Lung (tissue), 12 donors: ENCODE measurements around the gene CD24. TPM values are rescaled to one million over a fixed set of nuclear protein-coding genes. Genes with fewer than 3 reads are reported as not detected.

Experiments
- ATAC-seq: fragments of 200-7000 bp; cut with Tn5 transposase; one replicate; pipeline ENCODE4 v1.9.1; 2020; ENCODE audit warnings: moderate number of reproducible peaks; ENCODE audit not compliant: insufficient read depth, low FRiP score
- DNase-seq, 3 donors: peaks; one replicate each; pipeline ENCODE4 v3.0.0-alpha.2; 2013 to 2017
- H3K27ac ChIP-seq, 2 donors: one replicate each; pipeline ENCODE4 v1.5.1; 2013; ENCODE audit warnings: mild to moderate bottlenecking in 2 of 2, moderate library complexity in 2 of 2, control low read depth in 1 of 2, inconsistent platforms in 1 of 2, low read depth in 1 of 2, low read length in 1 of 2
- H3K27me3 ChIP-seq, 3 donors: one replicate each; pipeline ENCODE4 v1.5.1; 2013; ENCODE audit warnings: low read length in 2 of 3; ENCODE audit not compliant: control insufficient read depth in 3 of 3, insufficient read depth in 3 of 3
- H3K36me3 ChIP-seq, 4 donors: one replicate each; pipeline ENCODE4 v1.5.1; 2013; ENCODE audit warnings: low read length in 4 of 4, mild to moderate bottlenecking in 1 of 4, moderate library complexity in 1 of 4; ENCODE audit not compliant: control insufficient read depth in 4 of 4, insufficient read depth in 4 of 4
- H3K4me1 ChIP-seq, 5 donors: one replicate each; pipeline ENCODE4 v1.5.1; 2013; ENCODE audit warnings: low read length in 5 of 5, mild to moderate bottlenecking in 2 of 5, moderate library complexity in 1 of 5; ENCODE audit not compliant: control insufficient read depth in 5 of 5, insufficient read depth in 5 of 5
- H3K4me3 ChIP-seq: one replicate; pipeline ENCODE4 v1.5.1; 2013; ENCODE audit warnings: mild to moderate bottlenecking, control low read depth, moderate library complexity
- H3K9ac ChIP-seq, 2 donors: one replicate each; pipeline ENCODE4 v1.5.1; 2013; ENCODE audit warnings: low read length in 2 of 2, control low read depth in 1 of 2; ENCODE audit not compliant: insufficient read depth in 1 of 2
- H3K9me3 ChIP-seq, 4 donors: one replicate each; pipeline ENCODE4 v1.5.1; 2013; ENCODE audit warnings: low read length in 3 of 4, mild to moderate bottlenecking in 1 of 4, moderate library complexity in 1 of 4; ENCODE audit not compliant: control insufficient read depth in 4 of 4, insufficient read depth in 3 of 4
- WGBS, 2 donors: extraction: QIAGEN DNeasy Blood & Tissue Kit; methylation state at CpG; one replicate each; pipeline ENCODE4 v1.1.7; 2013; 5-methylcytosine and 5-hydroxymethylcytosine counted together
- polyA plus RNA-seq, 2 donors: library from polyadenylated mRNA; stranded (reverse); fragments of 200-250 nt; gene quantifications; one replicate each; pipeline ENCODE4 v1.2.1, GENCODE V29; 2013
- total RNA-seq, 2 donors: library from RNA; depleted of rRNA in 1 of 2; stranded (reverse); fragments of >200 nt in 1 of 2; gene quantifications; one replicate each; pipeline ENCODE4 v1.2.1, GENCODE V29; 2014 to 2021
- TF ChIP-seq, protein P1 (sequence below): IDR thresholded peaks from 2 replicates; pipeline ENCODE4 v1.5.1; 2012; ENCODE audit warnings: mild to moderate bottlenecking; ENCODE audit errors: control extremely low read depth, extremely low read depth
- donor health status: control.
- donor health status: control.
- donor health status: Bipolar disorder and iron deficiency.
- donor health status: healthy.
- donor health status: DM: yes; HTN: yes; CAD: no.

Gene CD24
- total and polyA plus RNA-seq, 4 donors: 44.9 to 155 (median 62.4) TPM

DNA sequence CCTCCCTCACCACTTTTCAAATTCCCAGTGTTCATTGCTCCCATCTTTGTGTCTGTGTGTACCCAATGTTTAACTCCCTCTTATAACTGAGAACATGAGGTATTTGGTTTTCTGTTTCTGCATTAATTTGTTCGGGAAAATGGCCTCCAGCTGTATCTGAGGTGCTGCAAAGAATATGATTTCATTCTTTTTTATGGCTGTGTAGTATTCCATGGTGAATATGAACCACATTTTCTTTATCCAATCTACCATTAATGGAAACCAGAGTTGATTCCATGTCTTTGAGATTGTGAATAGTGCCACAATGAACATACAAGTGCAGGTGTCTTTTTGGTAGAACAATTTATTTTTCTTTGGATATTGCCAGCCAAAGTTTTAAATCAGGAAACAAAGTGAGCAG lies 10.4 kb downstream of the CD24 start:
- ATAC-seq (no peak), DNase-seq (no peak)
- Histone ChIP-seq H3K9me3 (peaks cover 0 to 3% (median 0%) of the 10 kb centered on the region in 4 donors), H3K27ac (no peak overlapping the region), H3K36me3 (no peaks in the 10 kb centered on the region), H3K9ac (no peak overlapping the region), H3K27me3 (no peaks in the 10 kb centered on the region), H3K4me3 (no peak overlapping the region), H3K4me1 (no peaks in the 10 kb centered on the region)
- WGBS, 2 donors: 77 to 89% methylated on average over 1 of the region's 1 CpG
- TF ChIP-seq, protein P1, sequence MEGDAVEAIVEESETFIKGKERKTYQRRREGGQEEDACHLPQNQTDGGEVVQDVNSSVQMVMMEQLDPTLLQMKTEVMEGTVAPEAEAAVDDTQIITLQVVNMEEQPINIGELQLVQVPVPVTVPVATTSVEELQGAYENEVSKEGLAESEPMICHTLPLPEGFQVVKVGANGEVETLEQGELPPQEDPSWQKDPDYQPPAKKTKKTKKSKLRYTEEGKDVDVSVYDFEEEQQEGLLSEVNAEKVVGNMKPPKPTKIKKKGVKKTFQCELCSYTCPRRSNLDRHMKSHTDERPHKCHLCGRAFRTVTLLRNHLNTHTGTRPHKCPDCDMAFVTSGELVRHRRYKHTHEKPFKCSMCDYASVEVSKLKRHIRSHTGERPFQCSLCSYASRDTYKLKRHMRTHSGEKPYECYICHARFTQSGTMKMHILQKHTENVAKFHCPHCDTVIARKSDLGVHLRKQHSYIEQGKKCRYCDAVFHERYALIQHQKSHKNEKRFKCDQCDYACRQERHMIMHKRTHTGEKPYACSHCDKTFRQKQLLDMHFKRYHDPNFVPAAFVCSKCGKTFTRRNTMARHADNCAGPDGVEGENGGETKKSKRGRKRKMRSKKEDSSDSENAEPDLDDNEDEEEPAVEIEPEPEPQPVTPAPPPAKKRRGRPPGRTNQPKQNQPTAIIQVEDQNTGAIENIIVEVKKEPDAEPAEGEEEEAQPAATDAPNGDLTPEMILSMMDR: no peak

DNA sequence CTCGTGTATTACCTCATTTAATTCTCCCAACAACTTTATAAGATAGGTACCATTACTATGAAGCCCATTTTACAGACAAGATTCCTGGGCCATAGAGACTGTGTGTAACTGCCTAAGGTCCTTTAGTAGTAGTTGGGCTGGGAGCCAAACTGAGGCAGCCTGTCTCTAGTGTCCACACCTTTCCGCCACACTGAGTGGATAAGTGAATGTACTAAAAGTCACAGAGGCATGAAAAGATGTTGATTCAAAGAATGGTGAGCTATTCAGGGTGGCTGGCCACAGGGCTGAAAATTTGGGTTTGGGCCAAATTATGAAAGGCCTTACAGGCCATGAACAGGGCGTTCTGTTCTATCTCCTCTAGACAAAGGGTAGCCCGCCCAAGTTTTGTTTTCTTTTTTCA lies 11.0 kb downstream of the CD24 start:
- H3K9ac ChIP-seq: no peak overlapping the region
- no peaks in the 10 kb centered on the region for H3K36me3 ChIP-seq
- peaks cover 0 to 3% (median 0%) of the 10 kb centered on the region in 4 donors for H3K9me3 ChIP-seq
- H3K27me3 ChIP-seq: no peaks in the 10 kb centered on the region
- H3K4me3 ChIP-seq: no peak overlapping the region
- ATAC-seq (no peak), DNase-seq (no peak)
- H3K27ac ChIP-seq: no peak overlapping the region
- WGBS, 2 donors: 88 to 97% methylated on average over 4 of the region's 4 CpGs
- no peaks in the 10 kb centered on the region for H3K4me1 ChIP-seq
- TF ChIP-seq, protein P1: no peak

DNA sequence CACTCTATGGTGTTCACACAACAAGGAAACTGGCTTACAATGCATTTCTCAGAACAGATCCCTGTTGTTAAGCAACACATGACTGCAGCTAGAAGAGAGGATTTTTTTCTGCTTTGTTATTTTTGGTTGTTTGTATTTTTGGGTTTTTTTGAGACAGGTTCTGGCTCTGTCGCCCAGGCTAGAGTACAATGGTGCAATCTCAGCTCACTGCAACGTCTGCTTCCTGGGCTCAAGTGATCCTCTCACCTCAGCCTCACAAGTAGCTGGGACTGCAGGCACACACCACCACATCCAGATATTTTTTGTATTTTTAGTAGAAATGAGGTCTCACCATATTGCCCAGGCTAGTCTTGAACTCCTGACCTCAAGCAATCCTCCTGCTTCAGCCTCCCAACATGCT lies 12.7 kb downstream of the CD24 start:
- TF ChIP-seq, protein P1: no peak
- H3K9me3 ChIP-seq: peaks cover 0 to 3% (median 0%) of the 10 kb centered on the region in 4 donors
- H3K36me3 ChIP-seq: no peaks in the 10 kb centered on the region
- H3K9ac ChIP-seq: no peak overlapping the region
- H3K27ac ChIP-seq: no peak overlapping the region
- no peak for DNase-seq
- no peak for ATAC-seq
- 34 to 44% methylated on average over 2 of the region's 2 CpGs for WGBS, 2 donors
- H3K27me3 ChIP-seq: no peaks in the 10 kb centered on the region
- H3K4me3 ChIP-seq: no peak overlapping the region
- no peaks in the 10 kb centered on the region for H3K4me1 ChIP-seq

GRCh38 chr6:106961136-106961535 lies 13.4 kb downstream of the CD24 start:
- 64 to 70% methylated on average over 3 of the region's 3 CpGs for WGBS, 2 donors
- TF ChIP-seq, protein P1: no peak
- H3K27me3 ChIP-seq: no peaks in the 10 kb centered on the region
- no peak for ATAC-seq
- no peak overlapping the region for H3K9ac ChIP-seq
- H3K36me3 ChIP-seq: no peaks in the 10 kb centered on the region
- DNase-seq: no peak
- no peak overlapping the region for H3K27ac ChIP-seq
- peaks cover 0 to 3% (median 0%) of the 10 kb centered on the region in 4 donors for H3K9me3 ChIP-seq
- H3K4me1 ChIP-seq: no peaks in the 10 kb centered on the region
- H3K4me3 ChIP-seq: no peak overlapping the region
